HG02678 (cell line): ENCODE data around the gene IRF2BP2.
A peak's percentile ranks its signal among the peaks of the same experiment; 100 is the strongest.

ENCODE experiments used
- ATAC-seq: cut with Tn5 transposase; IDR thresholded peaks from one replicate; pipeline ENCODE4 v1.9.1; 2021; ENCODE audit warnings: mild to moderate bottlenecking, moderate library complexity; ENCODE audit not compliant: unreplicated experiment

IRF2BP2 gene

DNA sequence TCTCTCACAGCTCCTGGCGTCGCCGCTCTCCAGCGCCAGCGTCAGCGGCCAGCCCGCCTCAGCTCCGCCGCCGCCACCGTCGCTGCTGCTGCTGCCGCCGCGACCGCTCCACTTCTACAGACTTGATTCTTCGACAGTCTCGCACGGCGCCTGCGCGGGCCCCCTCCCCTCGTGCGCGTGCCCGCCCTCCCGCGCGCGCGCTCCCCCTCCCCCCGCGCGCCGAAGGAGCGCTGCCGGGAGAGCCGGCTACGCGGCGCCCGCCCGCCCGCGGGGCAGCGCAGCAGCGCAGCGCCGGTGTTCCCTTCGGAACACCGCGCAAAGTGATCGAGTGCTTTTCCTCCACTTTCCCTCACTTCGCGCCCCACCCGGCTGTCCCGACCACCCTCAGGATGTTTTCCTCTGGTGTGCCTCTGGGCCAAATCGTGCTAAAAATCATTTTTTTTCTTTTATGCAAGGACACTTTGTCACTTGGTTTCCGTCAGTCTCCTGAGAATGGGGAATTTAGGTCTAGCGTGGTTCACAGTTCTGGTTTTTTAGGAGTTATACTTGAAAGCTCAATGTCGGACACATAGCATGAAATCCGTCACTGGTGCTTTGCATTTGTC is at the start of gene IRF2BP2:
Gene IRF2BP2 (minus strand): TSS at position 118 of the 605 bp plus-strand sequence. CDS start 684 bp downstream, outside the sequence.
- peak; percentile 17 for ATAC-seq

DNA sequence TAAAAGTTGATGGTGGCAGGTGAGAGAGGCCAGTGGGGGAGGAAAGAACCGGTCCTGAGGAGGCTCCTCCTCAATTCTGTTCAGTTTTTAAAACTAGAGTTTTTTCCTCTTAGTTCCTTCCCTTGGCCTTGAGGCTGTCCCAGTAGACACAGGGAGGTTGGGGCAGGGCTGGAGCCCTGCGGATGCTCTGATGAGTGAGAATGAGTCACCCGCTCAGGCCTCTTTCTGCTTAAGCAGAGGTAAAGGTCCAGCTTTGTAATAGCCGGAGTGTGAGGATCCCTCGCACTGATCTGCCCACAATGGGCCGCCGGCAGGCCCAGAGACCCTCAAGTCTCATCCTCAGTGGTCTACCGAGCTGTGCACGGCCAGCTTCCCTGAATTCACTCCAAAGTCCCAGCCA is 49.6 kb upstream of the IRF2BP2 start:
- ATAC-seq = no peak

DNA sequence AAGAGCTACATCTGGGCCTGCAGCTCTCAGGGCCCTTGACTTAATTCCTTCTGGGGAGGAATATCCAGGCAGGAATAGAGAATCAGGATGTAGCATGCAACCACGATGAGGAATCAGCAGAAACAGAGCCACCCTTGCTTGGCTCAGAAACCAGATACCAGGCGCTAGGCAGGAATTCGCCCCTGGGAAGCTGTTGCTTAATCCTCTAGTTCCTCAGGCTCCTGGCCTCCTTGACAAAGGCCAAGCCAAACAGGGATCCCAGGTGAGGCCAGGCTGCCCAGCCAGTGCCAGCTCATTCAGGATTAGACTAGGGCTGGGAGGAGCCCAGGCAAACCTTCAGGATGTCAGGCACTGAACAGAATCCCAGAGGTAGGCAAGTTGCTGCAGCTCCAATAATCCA is 48.2 kb upstream of the IRF2BP2 start:
- ATAC-seq = no peak

DNA sequence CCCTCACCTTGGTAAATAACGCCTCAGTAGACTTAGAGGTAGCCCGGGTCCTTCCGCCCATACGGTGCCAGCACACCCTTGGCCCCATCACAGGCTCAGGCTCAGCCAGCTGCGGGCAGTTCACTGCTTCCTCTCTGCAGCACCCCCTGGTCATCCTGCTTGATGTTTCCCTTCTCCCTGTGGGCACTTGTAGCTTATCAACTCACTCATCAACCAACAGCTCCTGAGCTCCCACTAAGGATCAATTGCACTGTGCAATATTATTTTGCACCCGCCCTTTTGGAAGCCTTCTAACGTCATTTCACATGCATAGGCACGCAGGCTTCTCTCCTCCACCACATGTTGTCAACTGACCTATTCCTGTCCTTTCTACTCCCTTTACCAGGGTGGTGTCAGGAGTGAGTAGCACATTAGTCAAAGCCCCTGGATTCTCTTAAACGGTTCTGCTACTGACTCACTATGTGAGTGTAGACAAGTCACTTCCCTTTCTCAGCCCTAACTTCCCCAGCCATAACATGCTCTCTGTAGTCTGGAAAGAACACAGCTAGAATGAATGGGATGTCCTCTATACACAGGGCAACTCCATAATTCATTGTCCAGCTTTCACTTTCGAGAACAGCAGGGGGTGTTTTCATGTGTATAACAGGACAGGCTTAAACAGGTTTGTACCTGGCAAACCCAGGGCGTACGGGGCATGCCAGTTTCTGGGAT is 47.1 kb upstream of the IRF2BP2 start:
- ATAC-seq = no peak

DNA sequence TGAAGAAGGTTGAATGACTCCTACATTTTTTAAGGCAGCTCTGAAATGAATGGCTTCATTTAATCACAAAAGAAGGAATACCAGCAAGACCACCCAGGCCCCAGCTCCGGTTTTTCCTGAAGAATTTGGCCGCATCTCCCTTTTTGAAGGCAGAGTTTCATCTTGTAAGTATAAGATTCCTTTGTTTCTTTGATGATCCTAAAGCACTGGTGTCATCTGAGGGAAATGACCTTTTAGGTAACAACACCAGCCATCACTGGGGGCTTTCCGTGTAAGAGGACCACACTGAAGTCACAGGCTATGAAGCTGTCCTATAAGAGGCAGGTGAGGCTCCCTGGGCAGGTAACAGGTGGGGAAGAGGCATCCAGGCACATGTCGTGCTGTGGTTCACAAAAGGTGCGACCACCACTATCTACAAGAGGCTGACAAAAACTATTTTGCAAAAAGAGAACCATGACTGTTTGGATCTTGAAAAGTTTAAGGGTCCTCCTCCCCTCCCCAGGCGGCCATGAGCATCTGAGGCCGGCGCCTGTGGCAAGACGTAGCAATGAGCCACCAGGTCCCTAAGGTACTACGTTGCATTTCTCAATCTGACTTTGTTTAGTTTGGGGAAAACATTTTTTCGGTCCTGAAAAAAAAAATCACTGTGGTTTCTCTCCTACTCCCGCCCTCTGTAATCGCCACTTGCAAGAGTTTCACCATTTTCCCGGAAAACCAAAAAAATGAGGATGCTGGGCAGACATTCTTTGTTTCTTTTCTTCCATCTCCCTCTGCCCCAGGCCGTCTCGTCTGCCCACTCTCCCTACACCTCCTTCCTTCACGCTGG is 46.3 kb upstream of the IRF2BP2 start:
- ATAC-seq = no peak

DNA sequence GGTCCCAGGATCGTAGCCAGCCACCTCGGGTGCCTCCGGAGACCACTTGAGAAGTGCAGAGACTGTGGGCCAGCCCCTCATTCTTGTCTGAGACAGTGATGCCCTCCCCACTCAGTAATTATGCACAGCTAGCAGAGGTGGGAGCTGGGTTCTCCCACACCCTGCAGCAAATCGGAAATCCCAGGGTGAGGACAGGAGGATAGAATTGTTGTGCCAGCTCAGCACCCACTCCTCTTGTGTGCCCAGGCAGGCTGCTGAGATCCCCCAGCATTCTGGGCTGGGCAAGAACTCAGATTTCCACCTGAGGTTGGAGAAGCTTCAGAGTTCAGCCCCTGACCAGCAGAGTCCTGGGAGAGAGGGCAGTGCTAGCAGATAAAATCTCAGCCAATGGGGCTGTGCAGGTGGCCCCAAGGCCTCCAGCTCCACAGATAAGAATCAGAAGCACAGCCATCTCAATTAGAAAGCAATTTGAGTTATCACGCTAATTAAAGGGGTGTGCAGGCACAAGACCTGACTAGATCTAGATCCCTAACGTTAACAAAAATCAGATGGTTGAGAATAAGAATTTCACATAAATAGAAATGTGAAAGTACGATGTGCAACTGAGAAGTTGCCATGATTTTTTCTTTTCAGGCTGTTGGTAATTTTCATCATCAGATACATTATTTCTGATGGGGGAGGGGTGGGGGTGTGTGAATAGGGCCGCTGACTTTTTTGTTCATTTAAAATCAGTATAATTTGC is 45.5 kb upstream of the IRF2BP2 start:
- no peak for ATAC-seq

DNA sequence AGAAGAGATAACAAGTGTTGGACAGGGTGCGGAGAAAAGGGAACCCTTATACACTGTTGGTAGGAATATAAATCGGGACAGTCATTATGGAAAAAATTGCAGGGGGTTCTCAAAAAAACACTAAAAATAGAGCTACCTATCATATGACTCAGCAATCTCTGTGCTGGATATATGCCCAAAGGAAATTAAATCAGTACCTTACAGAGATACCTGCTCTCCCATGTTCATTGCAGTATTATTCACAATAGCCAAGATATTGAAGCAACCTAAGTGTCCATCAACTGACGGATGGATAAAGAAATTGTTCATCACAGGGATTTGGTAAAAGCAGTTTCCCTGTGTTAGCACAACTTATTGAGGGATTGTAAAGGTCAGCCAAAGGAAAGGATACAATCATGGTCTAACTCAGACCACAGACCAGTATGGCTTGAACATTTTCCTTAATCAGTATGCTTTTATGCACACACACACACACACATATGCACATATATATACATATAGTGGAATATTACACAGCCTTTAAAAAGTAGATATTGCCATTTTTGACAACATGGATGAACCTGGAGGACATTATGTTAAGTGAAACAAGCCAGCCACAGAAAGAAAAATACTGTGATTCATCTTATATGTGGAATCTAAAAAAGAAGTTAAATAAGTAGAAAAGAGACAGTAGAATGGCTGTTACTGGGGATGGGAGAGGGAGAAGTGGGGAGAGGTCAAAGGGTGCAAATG is 44.2 kb upstream of the IRF2BP2 start:
- ATAC-seq = no peak

DNA sequence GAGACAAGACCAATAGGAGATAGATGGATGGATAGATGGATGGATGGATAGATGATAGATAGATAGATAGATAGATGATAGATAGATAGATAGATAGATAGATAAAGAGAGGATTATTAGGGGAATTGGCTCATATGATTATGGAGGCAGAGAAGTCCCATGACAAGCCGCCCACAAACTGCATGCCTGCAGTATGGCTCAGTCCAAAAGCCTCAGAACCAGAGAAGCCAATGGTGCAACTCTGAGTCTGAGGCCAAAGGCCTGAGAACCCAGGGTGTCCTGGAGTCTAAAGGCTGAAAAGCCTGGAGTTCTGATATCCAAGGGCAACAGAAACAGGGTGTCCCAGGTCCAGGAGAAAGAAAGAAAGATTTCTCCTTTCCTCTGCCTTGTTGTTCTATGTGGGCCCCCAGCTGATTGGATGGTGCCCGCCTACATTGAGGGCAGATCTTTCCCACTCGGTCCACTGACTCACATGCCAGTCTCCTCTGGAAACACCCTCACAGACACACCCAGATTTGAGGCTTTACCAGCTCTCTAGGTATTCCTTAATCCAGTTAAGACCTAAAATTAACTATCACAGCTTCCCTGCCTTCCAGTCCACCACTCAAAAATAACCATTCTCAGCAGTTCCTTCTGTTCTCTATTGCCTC is 39.6 kb upstream of the IRF2BP2 start:
- ATAC-seq = no peak

DNA sequence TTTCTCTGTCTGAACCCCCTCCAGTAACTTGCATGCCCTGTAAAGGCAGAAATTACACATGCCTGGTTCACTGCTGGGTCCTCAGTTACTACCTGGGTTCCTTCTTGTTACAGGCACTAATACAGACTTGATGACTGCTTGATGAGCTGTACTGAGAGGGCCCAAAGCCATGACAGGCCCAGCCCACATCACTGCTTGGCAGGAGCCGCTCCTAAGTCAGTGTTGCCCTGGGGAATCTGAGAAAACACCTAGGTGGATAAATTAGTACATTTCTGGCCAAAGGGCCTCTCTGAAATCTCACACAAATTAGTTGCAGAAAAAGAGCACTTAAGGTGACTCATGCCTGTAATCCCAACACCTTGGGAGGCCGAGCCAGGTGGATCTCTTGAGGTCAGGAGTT is 37.8 kb upstream of the IRF2BP2 start:
- no peak for ATAC-seq

DNA sequence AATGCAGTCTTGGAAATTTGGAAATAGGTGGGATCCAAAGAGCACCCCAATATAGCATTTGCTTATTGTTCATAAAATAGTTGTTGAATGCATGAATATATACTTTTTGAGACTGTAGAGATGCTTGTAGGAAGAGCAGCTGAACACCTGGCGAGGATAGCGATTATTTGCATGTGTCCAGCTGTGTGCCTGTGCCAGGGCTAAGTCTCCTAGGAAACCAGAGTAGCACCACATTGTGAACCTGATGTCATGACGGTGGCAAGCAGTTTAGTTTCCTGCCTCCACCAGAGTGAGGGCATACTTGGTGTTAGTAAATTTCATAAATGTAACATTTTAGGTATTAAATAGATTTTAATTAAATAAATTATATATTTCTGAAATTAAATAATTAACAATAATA is 37.3 kb upstream of the IRF2BP2 start:
- ATAC-seq = no peak

DNA sequence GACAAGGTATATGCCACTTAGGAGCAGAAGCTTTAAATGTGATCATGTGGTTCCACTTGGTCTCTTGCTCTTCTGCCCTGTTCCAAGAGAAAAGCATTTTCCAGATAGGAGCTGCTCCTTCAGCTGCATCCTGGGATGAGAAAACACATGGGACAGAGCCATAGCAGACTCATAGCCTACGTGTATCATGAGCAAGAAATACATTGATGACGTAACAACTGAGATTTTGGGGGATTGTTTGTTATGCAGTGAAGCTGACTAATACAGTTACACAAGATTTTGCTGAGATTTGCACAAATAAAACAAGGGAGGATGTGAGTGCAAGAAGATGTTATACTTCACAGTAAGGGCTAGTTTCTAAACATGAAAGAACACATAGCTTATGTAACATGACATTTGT is 36.0 kb upstream of the IRF2BP2 start:
- no peak for ATAC-seq

DNA sequence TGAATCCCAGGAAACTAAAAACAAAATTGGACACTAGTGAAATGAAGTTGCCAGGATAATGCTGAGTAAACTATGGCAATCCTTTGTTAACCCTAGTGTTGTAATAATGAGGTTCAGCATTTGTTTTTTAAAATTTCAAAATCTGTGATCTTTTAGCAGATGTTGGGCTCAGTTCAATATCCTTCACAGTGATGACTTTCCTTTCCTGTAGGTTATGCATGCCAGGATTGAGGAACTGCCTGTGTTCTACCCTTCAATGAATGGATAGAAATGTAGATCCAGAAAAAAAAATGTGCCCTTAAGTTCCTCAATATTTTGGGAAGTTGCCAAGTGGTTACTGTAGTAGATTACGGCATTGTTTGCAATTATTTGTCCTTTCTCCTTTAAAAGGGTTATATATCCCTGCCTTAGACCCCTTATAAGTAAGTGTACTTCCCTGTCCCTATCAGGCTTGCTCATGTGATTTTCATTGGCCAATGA is 35.5 kb upstream of the IRF2BP2 start:
- no peak for ATAC-seq

DNA sequence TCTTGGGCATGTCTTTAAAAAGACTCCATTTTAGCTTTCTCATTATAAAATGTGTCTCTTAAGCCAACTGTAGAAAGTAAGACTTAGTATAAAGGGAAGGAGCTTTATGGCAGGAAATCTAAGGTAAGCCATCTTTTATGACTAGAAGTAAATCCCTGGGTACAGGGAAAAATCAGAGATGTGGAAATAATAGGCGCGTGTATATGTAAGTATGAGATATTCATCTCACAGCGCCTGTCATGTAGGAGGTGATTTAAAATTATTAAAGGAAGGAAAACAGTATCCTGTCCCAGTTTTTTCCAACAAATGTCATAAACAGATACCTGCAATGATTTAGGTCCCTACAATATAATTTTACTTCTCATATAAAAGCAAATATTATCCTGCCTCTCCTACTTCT is 35.0 kb upstream of the IRF2BP2 start:
- no peak for ATAC-seq

DNA sequence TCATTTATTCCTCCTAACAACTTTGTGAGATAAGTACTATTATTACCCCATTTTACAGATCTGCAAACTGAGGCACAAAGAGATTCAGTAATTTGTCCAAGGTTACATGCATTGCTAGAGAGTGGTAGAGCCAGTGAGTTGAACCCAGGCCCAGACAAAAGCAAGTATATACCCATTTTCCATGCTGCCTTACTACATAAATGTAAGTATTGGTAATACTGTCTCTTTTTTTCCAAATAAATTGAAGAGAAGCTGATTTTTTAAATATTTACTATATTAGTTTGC is 33.8 kb upstream of the IRF2BP2 start:
- ATAC-seq = no peak

DNA sequence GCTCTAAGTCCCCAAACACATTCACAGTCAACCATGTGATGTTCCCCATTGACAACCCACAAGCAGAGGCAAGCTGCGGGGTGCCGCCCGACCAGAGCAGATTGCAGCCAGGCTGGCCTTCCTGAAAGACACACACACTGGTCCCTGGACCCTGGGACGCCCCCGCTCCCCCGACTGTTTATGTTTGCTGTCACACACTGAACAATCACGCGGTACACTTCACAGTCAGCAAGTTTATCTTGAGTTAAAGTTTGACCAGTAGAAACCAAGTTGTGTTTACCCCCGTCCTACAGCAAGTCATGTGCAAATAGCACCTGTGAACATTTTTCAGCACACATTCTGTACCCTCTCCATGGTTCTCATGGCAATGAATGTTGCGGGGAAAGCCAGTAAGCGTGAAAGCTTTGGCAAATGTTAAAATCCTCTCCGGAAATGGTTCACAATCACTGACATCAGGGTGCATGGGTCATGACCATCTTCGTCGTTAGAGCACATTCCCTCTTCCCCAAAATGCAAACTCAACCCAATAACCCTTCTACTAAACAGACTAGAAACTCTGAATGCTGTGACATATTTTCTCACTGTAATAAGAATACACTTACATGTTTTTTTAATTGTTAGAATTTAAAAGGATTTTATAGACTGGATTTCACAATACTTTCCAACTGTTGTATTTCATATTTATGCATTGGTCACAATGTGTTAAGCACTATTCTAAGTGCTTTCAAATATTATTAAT is 33.3 kb upstream of the IRF2BP2 start:
- no peak for ATAC-seq

DNA sequence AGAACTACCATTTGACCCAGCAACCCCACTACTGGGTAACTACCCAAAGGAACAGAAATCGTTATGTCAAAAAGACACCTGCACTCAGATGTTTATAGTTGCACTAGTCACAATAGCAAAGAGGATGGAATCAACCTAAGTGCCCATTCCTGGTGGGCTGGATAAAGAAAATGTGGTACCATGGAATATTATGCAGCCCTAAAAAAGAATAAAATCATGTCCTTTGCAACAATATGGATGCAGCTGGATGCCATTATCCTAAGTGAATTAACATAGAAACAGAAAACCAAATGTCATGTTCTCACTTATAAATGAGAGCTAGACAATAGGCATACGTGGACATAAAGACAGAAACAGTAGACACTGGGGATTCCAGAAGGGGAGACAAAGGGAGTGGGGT is 32.5 kb upstream of the IRF2BP2 start:
- no peak for ATAC-seq

DNA sequence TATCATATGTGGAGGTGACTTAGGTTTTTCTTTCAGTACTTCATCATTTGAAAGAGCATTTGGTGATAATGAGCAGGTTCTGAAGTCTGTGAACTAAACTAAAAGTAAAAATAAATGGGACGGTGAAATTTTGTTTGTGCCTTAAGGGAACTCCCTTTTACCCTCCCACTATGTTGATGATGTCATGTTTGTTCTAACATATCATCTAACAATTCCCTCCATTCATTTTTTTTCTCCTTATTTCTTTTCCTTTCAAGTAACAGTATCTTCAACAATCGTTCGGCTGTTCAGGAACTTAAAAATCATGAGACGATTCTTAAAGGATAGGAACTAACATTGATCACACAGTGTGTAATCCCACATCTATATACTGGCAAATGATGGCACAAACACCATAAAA is 30.0 kb upstream of the IRF2BP2 start:
- ATAC-seq = no peak

DNA sequence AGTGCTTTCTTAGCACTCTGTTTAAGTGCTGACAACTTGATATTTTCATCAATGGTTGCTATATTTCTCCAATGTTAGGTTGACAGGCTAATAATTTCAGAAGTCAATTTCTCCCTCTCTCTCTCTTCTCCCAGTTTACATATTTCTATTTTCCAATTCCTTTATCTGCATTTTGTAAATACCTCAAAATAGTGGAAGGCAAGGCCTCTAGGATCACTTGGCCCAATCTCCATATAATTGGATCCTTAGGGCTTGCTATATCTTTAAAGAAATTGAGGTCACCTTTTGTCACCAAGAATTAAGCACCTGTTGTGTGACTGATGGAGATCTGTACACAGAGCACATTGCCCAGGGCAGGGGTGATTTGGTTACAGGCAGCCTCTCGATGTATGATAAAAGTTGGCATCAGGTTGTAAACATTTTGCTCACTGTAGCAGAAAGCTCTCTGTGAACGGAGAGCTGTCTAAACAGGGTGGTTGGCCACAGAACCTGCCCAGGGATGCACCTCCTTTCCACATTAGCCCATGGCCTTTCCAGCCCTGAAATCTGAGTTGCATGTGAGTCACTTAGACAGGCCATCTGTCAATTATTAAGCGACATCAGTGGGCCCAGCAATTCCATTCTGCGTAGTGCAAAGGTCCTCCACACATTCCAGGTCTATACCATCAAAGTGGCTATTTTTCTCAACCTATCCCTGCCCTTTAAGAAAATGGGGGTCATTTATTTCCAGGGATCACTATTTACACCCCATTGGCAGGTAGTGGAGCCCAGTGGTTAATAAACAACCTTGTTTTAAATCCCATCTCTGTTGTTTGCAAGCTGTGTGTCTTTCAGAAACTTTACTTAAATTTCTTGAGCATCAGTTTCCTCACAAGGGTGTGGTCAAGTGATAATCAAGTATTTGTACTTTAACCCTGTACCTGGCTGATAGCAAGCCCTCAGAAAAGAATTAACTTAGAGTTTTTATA is 29.1 kb upstream of the IRF2BP2 start:
- ATAC-seq = no peak
